ENCODE measurements around the gene BCL2L14. TPM values are rescaled to one million over a fixed set of nuclear protein-coding genes. Genes with fewer than 3 reads are reported as not detected.

BCL2L14 gene
- total RNA-seq, 2 donors from 2014 or later, result 48.6 to 68.3 TPM

GRCh38 chr12:12056951-12057350 lies 13.8 kb upstream of the BCL2L14 start:
- no peaks in the 10 kb centered on the region for H3K36me3 ChIP-seq
- no peak overlapping the region for H3K9ac ChIP-seq (ENCODE audit: low read depth in 2 of 2, low read length in 2 of 2)
- TF ChIP-seq CTCF (IDR thresholded peaks at IDR 0.05), result no peak
- H3K9me3 ChIP-seq, result no peaks in the 10 kb centered on the region
- no peaks in the 10 kb centered on the region for H3K4me1 ChIP-seq
- no peaks in the 10 kb centered on the region for H3K27me3 ChIP-seq
- intact Hi-C loops (cut with DNase I), result no loop called here
- no peak overlapping the region for H3K27ac ChIP-seq
- H3K4me3 ChIP-seq, result no peak overlapping the region
- DNase-seq, result no peak

DNA sequence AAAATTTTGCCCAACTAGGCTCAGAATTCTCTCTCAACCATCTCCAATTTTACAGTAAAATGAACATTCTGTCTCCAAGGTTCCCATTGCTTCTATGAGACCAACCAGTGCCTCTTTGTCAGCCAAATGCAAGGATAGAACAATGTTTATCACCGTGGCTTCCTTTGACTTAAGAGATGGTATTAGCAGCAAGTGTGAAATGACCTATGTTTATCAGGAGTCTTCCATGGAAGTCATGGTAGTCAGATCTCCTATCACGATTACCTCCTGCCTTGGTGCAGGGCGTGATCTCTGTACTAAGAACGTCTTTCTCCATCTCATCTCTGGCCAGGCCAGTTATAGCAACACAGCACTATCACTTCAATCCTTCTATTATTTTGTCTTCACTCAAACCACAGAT lies 6.1 kb upstream of the BCL2L14 start:
- Histone ChIP-seq H3K4me3 (no peak overlapping the region), H3K27me3 (no peaks in the 10 kb centered on the region), H3K4me1 (no peaks in the 10 kb centered on the region), H3K36me3 (no peaks in the 10 kb centered on the region), H3K9ac (ENCODE audit: low read depth in 2 of 2, low read length in 2 of 2) (no peak overlapping the region), H3K27ac (no peak overlapping the region), H3K9me3 (no peaks in the 10 kb centered on the region)
- TF ChIP-seq CTCF (IDR thresholded peaks at IDR 0.05), result no peak
- intact Hi-C loops (cut with DNase I), result no loop called here
- no peak for DNase-seq

- no peaks in the 10 kb centered on the region for H3K36me3 ChIP-seq
- H3K27me3 ChIP-seq, result no peaks in the 10 kb centered on the region
- intact Hi-C loops (cut with DNase I), result no loop called here
- H3K4me3 ChIP-seq, result no peak overlapping the region
- no peaks in the 10 kb centered on the region for H3K4me1 ChIP-seq
- H3K27ac ChIP-seq, result no peak overlapping the region
- no peak for DNase-seq
- H3K9me3 ChIP-seq, result no peaks in the 10 kb centered on the region
- H3K9ac ChIP-seq (ENCODE audit: low read depth in 2 of 2, low read length in 2 of 2), result no peak overlapping the region
- no peak for TF ChIP-seq CTCF (IDR thresholded peaks at IDR 0.05)
These were observed 2.0 kb upstream of the BCL2L14 start for GRCh38 chr12:12068751-12069150.

DNA sequence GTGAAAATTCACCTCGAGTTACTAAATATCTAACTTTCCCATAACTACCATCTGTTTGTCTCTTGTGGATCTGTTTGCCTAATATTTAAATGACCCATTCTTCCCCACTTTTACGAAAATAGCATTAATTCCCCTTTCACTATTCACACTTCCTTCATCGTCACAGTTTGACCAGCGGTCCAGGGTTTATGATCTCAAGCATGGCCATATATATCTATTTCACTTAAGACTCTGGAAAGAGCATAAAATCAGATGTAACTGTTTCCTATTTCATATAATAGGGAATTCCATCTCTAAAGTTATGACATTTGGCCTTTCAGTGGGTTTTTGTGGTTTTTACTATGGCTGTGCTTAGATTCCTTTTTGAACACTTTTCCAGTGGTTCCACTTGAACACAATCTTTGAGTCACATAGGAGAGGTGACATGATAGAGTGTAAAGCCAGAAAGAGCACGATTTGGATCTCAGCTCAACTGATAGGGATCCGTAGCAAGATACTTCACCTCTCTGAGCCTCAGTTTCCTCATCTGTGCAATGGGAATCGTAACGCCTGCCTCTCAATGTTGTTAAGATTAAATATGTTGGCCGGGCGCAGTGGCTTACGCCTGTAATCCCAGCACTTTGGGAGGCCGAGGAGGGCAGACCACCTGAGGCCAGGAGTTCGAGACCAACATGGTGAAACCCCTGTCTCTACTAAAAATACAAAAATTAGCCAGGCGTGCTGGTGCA lies 754 bp upstream of the BCL2L14 start:
- peak overlapping the region; percentile 93 for H3K27ac ChIP-seq
- no peak overlapping the region for H3K9ac ChIP-seq (ENCODE audit: low read depth in 2 of 2, low read length in 2 of 2)
- no peak for TF ChIP-seq CTCF (IDR thresholded peaks at IDR 0.05)
- no peaks in the 10 kb centered on the region for H3K9me3 ChIP-seq
- H3K36me3 ChIP-seq, result no peaks in the 10 kb centered on the region
- H3K4me1 ChIP-seq, result no peaks in the 10 kb centered on the region
- H3K4me3 ChIP-seq, result no peak overlapping the region
- intact Hi-C loops (cut with DNase I), result no loop called here
- DNase-seq, result peak; percentile 27
- no peaks in the 10 kb centered on the region for H3K27me3 ChIP-seq

GRCh38 chr12:12072064-12072760 lies 1.5 kb downstream of the BCL2L14 start:
- H3K9ac ChIP-seq (ENCODE audit: low read depth in 2 of 2, low read length in 2 of 2), result peak overlapping the region; percentile 48 to 99
- H3K9me3 ChIP-seq, result no peaks in the 10 kb centered on the region
- intact Hi-C loops (cut with DNase I), result no loop called here
- peak; percentile 78 for DNase-seq
- H3K4me3 ChIP-seq, result peak overlapping the region; percentile 49
- H3K27ac ChIP-seq, result peak overlapping the region; percentile 93
- no peaks in the 10 kb centered on the region for H3K4me1 ChIP-seq
- no peaks in the 10 kb centered on the region for H3K36me3 ChIP-seq
- no peak for TF ChIP-seq CTCF (IDR thresholded peaks at IDR 0.05)
- no peaks in the 10 kb centered on the region for H3K27me3 ChIP-seq
